Fibroblast of skin of right quadriceps (primary cell): ENCODE measurements around the gene DAP.

Experiments
- DNase-seq: peaks from one replicate; pipeline ENCODE4 v3.0.0-alpha.2; 2013

DAP gene

GRCh38 chr5:10709409-10709808, 51.6 kb downstream of the DAP start:
- no peak for DNase-seq

GRCh38 chr5:10708189-10708944, 52.7 kb downstream of the DAP start:
- no peak for DNase-seq

GRCh38 chr5:10707198-10708142, 53.6 kb downstream of the DAP start:
- peak; percentile 42 for DNase-seq

- no peak for DNase-seq
Observed at GRCh38 chr5:10706326-10706725, 54.7 kb downstream of the DAP start.

- no peak for DNase-seq
Observed at GRCh38 chr5:10705747-10706146, 55.3 kb downstream of the DAP start.

- DNase-seq: peak; percentile 58
Observed at GRCh38 chr5:10704949-10705621, 55.9 kb downstream of the DAP start.

- DNase-seq: no peak
Observed at GRCh38 chr5:10703676-10704075, 57.4 kb downstream of the DAP start.

- DNase-seq: no peak
Observed at GRCh38 chr5:10702911-10703491, 58.0 kb downstream of the DAP start.

- DNase-seq: peak; percentile 70
Observed at GRCh38 chr5:10702040-10702629, 58.9 kb downstream of the DAP start.

GRCh38 chr5:10701567-10702039, 59.4 kb downstream of the DAP start:
- DNase-seq: no peak

- no peak for DNase-seq
Observed at GRCh38 chr5:10700516-10700915, 60.5 kb downstream of the DAP start.

GRCh38 chr5:10699987-10700386, 61.0 kb downstream of the DAP start:
- DNase-seq: no peak

GRCh38 chr5:10699281-10699874, 61.7 kb downstream of the DAP start:
- no peak for DNase-seq

- DNase-seq: no peak
Observed at GRCh38 chr5:10695759-10696543, 65.1 kb downstream of the DAP start.

GRCh38 chr5:10695055-10695649, 65.9 kb downstream of the DAP start:
- peak; percentile 57 for DNase-seq

- peak; percentile 87 for DNase-seq
Observed at GRCh38 chr5:10691826-10692785, 68.9 kb downstream of the DAP start.

GRCh38 chr5:10690460-10691440, 70.3 kb downstream of the DAP start:
- DNase-seq: no peak

GRCh38 chr5:10689391-10690081, 71.5 kb downstream of the DAP start:
- peak; percentile 53 for DNase-seq
